HL-60 (cell line): ENCODE measurements around the gene SGO2.

Source experiments
- DNase-seq, 2 experiments: peaks; one replicate each; pipeline ENCODE4 v3.0.0-alpha.2; 2010 to 2020; ENCODE audit warnings: low read depth in 1 of 2, low spot score in 1 of 2
- H3K27ac ChIP-seq: fragments of 250-450 bp; sonication (Bioruptor Pico); replicated peaks from 2 replicates; pipeline ENCODE4 v1.5.1; 2020; ENCODE audit warnings: mild to moderate bottlenecking, moderate library complexity
- H3K27me3 ChIP-seq: fragments of 250-450 bp; sonication (Bioruptor Pico); 2 replicates; pipeline ENCODE4 v1.5.1; 2021; ENCODE audit warnings: mild to moderate bottlenecking, moderate library complexity; ENCODE audit not compliant: insufficient read depth, poor library complexity, severe bottlenecking
- H3K4me3 ChIP-seq: replicated peaks from 2 replicates; pipeline ENCODE4 v1.5.1; 2011; ENCODE audit warnings: mild to moderate bottlenecking, control low read depth, low read length; ENCODE audit not compliant: insufficient read depth
- GABPA ChIP-seq: IDR thresholded peaks from 2 replicates; pipeline ENCODE4 v1.6.1; 2012; ENCODE audit warnings: low read depth
- POLR2AphosphoS5 ChIP-seq: IDR thresholded peaks from 2 replicates; pipeline ENCODE4 v1.6.1; 2012; ENCODE audit warnings: low read depth
- REST ChIP-seq: IDR thresholded peaks from 2 replicates; pipeline ENCODE4 v1.6.1; 2012; ENCODE audit warnings: low read depth; ENCODE audit not compliant: insufficient replicate concordance
- SPI1 ChIP-seq: IDR thresholded peaks from 2 replicates; pipeline ENCODE4 v1.6.1; 2012; ENCODE audit warnings: low read depth, mild to moderate bottlenecking, borderline replicate concordance
- TF ChIP-seq, protein P1 (sequence below): IDR thresholded peaks from one replicate; pipeline ENCODE4 v1.5.1; 2011; ENCODE audit warnings: low read length, control low read depth, inconsistent platforms; ENCODE audit not compliant: insufficient read depth

Gene SGO2

GRCh38 chr2:200588076-200588678 lies 62.2 kb downstream of the SGO2 start:
- TF ChIP-seq, protein P1, sequence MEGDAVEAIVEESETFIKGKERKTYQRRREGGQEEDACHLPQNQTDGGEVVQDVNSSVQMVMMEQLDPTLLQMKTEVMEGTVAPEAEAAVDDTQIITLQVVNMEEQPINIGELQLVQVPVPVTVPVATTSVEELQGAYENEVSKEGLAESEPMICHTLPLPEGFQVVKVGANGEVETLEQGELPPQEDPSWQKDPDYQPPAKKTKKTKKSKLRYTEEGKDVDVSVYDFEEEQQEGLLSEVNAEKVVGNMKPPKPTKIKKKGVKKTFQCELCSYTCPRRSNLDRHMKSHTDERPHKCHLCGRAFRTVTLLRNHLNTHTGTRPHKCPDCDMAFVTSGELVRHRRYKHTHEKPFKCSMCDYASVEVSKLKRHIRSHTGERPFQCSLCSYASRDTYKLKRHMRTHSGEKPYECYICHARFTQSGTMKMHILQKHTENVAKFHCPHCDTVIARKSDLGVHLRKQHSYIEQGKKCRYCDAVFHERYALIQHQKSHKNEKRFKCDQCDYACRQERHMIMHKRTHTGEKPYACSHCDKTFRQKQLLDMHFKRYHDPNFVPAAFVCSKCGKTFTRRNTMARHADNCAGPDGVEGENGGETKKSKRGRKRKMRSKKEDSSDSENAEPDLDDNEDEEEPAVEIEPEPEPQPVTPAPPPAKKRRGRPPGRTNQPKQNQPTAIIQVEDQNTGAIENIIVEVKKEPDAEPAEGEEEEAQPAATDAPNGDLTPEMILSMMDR = no peak
- TF ChIP-seq SPI1 (no peak), POLR2AphosphoS5 (no peak), GABPA (no peak), REST (no peak)
- no peak for DNase-seq
- H3K27me3 ChIP-seq = no peaks in the 10 kb centered on the region
- H3K4me3 ChIP-seq = no peak overlapping the region
- no peak overlapping the region for H3K27ac ChIP-seq

DNA sequence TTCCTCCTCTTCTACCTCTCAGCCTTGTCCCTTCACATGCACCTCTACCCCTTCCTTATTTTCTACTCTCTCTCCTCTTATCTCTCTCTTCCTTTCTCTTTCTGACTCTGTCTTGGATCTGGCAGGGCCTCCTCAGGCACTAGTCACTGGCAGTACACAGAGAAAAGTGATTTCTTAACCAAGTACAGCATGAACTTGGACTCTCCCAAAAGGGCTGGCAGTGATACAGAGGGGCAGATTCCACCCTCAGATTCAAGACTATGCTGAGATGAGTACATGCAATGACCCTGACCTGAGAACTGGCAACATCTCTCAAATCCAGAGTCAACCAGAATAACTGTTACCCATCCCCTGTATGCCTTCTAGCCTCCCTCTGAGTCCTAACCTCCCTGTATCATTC lies 64.1 kb downstream of the SGO2 start:
- no peak overlapping the region for H3K27ac ChIP-seq
- H3K27me3 ChIP-seq = no peaks in the 10 kb centered on the region
- H3K4me3 ChIP-seq = no peak overlapping the region
- TF ChIP-seq REST (no peak), GABPA (no peak), SPI1 (no peak)
- TF ChIP-seq, protein P1 = no peak
- DNase-seq = no peak

GRCh38 chr2:200591308-200591707 lies 65.3 kb downstream of the SGO2 start:
- Histone ChIP-seq H3K27ac (no peak overlapping the region), H3K27me3 (no peaks in the 10 kb centered on the region), H3K4me3 (no peak overlapping the region)
- no peak for DNase-seq
- TF ChIP-seq REST = no peak
- TF ChIP-seq, protein P1 = no peak
